HEK293 (cell line): ENCODE measurements around the gene FBXO34.

Source experiments
- CTCF ChIA-PET: fragments of 350-600 bp; formaldehyde crosslinking; extraction: SDS; loops from one replicate; lab custom pipeline; 2021; ENCODE audit warnings: antibody characterized with exemption; lab: Yijun Ruan, JAX
- POLR2A ChIA-PET: fragments of 300-600 bp; formaldehyde crosslinking; extraction: SDS; loops from one replicate; lab custom pipeline; 2020; ENCODE audit warnings: antibody characterized with exemption, inconsistent platforms; lab: Yijun Ruan, JAX
- H3K27ac ChIP-seq: fragments of 200-500 bp; sonication (Bioruptor generic); 2 replicates; pipeline ENCODE4 v1.5.1; 2014; ENCODE audit warnings: low read depth, low read length, control low read depth, inconsistent platforms; ENCODE audit errors: extremely low read depth
- H3K36me3 ChIP-seq, 2 experiments: fragments of 200-500 bp in 1 of 2; sonication (Bioruptor generic) in 1 of 2; 1 replicate in 1 of 2; 2 replicates in 1 of 2; pipeline ENCODE4 v1.5.1; 2014 to 2017; ENCODE audit warnings: inconsistent platforms in 2 of 2, low read length in 2 of 2; ENCODE audit not compliant: control insufficient read depth in 2 of 2, insufficient read depth in 1 of 2
- H3K4me1 ChIP-seq: fragments of 200-500 bp; sonication (Bioruptor generic); 2 replicates; pipeline ENCODE4 v1.5.1; 2014; ENCODE audit warnings: mild to moderate bottlenecking, low read length, inconsistent platforms; ENCODE audit not compliant: control insufficient read depth, insufficient read depth
- H3K4me3 ChIP-seq: 2 replicates; pipeline ENCODE4 v1.5.1; 2011; ENCODE audit warnings: low read depth, mild to moderate bottlenecking, control low read depth, low read length, moderate library complexity
- H3K9me3 ChIP-seq: fragments of 200-500 bp; sonication (Bioruptor generic); 2 replicates; pipeline ENCODE4 v1.5.1; 2014; ENCODE audit warnings: low read depth, low read length, inconsistent platforms; ENCODE audit not compliant: control insufficient read depth, insufficient read depth
- ATF2 ChIP-seq: fragments of 450-650 bp; formaldehyde crosslinking; IDR thresholded peaks from 2 replicates; pipeline ENCODE4 v1.5.1; 2016; ENCODE audit warnings: missing biosample characterization, missing genetic modification characterization, low read depth
- CTCF ChIP-seq: fragments of 450-650 bp; formaldehyde crosslinking; IDR thresholded peaks from 2 replicates; pipeline ENCODE4 v1.5.1; 2016; ENCODE audit warnings: missing biosample characterization, missing genetic modification characterization
- FEZF1 ChIP-seq: fragments of 450-650 bp; formaldehyde crosslinking; IDR thresholded peaks from 2 replicates; pipeline ENCODE4 v1.5.1; 2016; ENCODE audit warnings: missing biosample characterization, missing genetic modification characterization
- OSR2 ChIP-seq: fragments of 450-650 bp; formaldehyde crosslinking; IDR thresholded peaks from 2 replicates; pipeline ENCODE4 v1.5.1; 2016; ENCODE audit warnings: missing biosample characterization, missing genetic modification characterization
- RBAK ChIP-seq: fragments of 450-650 bp; formaldehyde crosslinking; IDR thresholded peaks from 2 replicates; pipeline ENCODE4 v1.5.1; 2016; ENCODE audit warnings: missing biosample characterization, missing genetic modification characterization
- SP7 ChIP-seq: fragments of 450-650 bp; formaldehyde crosslinking; IDR thresholded peaks from 2 replicates; pipeline ENCODE4 v1.5.1; 2016; ENCODE audit warnings: missing biosample characterization, missing genetic modification characterization
- TSHZ1 ChIP-seq: fragments of 450-650 bp; formaldehyde crosslinking; IDR thresholded peaks from 2 replicates; pipeline ENCODE4 v1.5.1; 2016; ENCODE audit warnings: missing biosample characterization, missing genetic modification characterization, borderline replicate concordance
- ZBTB26 ChIP-seq: fragments of 450-650 bp; formaldehyde crosslinking; optimal IDR thresholded peaks from 2 replicates; pipeline ENCODE3; 2016; ENCODE audit warnings: missing biosample characterization, mild to moderate bottlenecking, missing genetic modification characterization
- ZEB2 ChIP-seq: fragments of 450-650 bp; formaldehyde crosslinking; IDR thresholded peaks from 2 replicates; pipeline ENCODE4 v1.5.1; 2016; ENCODE audit warnings: missing biosample characterization, missing genetic modification characterization
- ZNF114 ChIP-seq: fragments of 450-650 bp; formaldehyde crosslinking; IDR thresholded peaks from 2 replicates; pipeline ENCODE4 v1.5.0; 2017; ENCODE audit warnings: missing biosample characterization, missing genetic modification characterization
- ZNF211 ChIP-seq: fragments of 450-650 bp; formaldehyde crosslinking; IDR thresholded peaks from 2 replicates; pipeline ENCODE4 v1.5.1; 2016; ENCODE audit warnings: low read depth, missing biosample characterization, missing genetic modification characterization
- ZNF248 ChIP-seq: fragments of 450-650 bp; formaldehyde crosslinking; IDR thresholded peaks from 2 replicates; pipeline ENCODE4 v1.5.1; 2017; ENCODE audit warnings: missing biosample characterization, missing genetic modification characterization
- ZNF274 ChIP-seq, 2 experiments: fragments of 200-500 bp in 1 of 2; fragments of 450-650 bp in 1 of 2; sonication (Bioruptor generic) in 1 of 2; formaldehyde crosslinking in 1 of 2; IDR thresholded peaks; 2 replicates each; pipeline versions ENCODE4 v1.5.1 to v1.6.1; 2014 to 2016; ENCODE audit warnings: borderline replicate concordance in 1 of 2, inconsistent platforms in 1 of 2, low read length in 1 of 2, missing biosample characterization in 1 of 2, missing genetic modification characterization in 1 of 2
- ZNF398 ChIP-seq: fragments of 450-650 bp; formaldehyde crosslinking; IDR thresholded peaks from 2 replicates; pipeline ENCODE4 v1.5.1; 2017; ENCODE audit warnings: missing biosample characterization, missing genetic modification characterization
- ZNF426 ChIP-seq: fragments of 450-650 bp; formaldehyde crosslinking; IDR thresholded peaks from 2 replicates; pipeline ENCODE4 v1.5.1; 2017; ENCODE audit warnings: missing biosample characterization, missing genetic modification characterization, mild to moderate bottlenecking, inconsistent platforms, moderate library complexity
- ZNF501 ChIP-seq: fragments of 450-650 bp; formaldehyde crosslinking; IDR thresholded peaks from 2 replicates; pipeline ENCODE4 v1.5.1; 2016; ENCODE audit warnings: missing biosample characterization, missing genetic modification characterization
- ZNF571 ChIP-seq: fragments of 450-650 bp; formaldehyde crosslinking; IDR thresholded peaks from 2 replicates; pipeline ENCODE4 v1.5.0; 2017; ENCODE audit warnings: missing biosample characterization, missing genetic modification characterization
- ZNF624 ChIP-seq: fragments of 450-650 bp; formaldehyde crosslinking; IDR thresholded peaks from 2 replicates; pipeline ENCODE4 v1.5.1; 2017; ENCODE audit warnings: missing biosample characterization, missing genetic modification characterization
- ZNF629 ChIP-seq: fragments of 450-650 bp; formaldehyde crosslinking; IDR thresholded peaks from 2 replicates; pipeline ENCODE4 v1.5.1; 2017; ENCODE audit warnings: missing biosample characterization, missing genetic modification characterization
- ZNF664 ChIP-seq: fragments of 450-650 bp; formaldehyde crosslinking; IDR thresholded peaks from 2 replicates; pipeline ENCODE4 v1.5.1; 2016; ENCODE audit warnings: missing biosample characterization, missing genetic modification characterization
- ZNF791 ChIP-seq: fragments of 450-650 bp; formaldehyde crosslinking; IDR thresholded peaks from 2 replicates; pipeline ENCODE4 v1.5.1; 2016; ENCODE audit warnings: missing biosample characterization, missing genetic modification characterization
- ZNF843 ChIP-seq: fragments of 450-650 bp; formaldehyde crosslinking; IDR thresholded peaks from 2 replicates; pipeline ENCODE4 v1.5.1; 2016; ENCODE audit warnings: missing biosample characterization, missing genetic modification characterization
- ZSCAN23 ChIP-seq: fragments of 450-650 bp; formaldehyde crosslinking; IDR thresholded peaks from 2 replicates; pipeline ENCODE4 v1.5.1; 2016; ENCODE audit warnings: missing biosample characterization, missing genetic modification characterization
- ZXDB ChIP-seq: fragments of 450-650 bp; formaldehyde crosslinking; IDR thresholded peaks from 2 replicates; pipeline ENCODE4 v1.5.1; 2016; ENCODE audit warnings: missing biosample characterization, missing genetic modification characterization
- TF ChIP-seq, protein P1 (sequence below): fragments of 450-650 bp; formaldehyde crosslinking; IDR thresholded peaks from 2 replicates; pipeline ENCODE4 v1.5.1; 2016; ENCODE audit warnings: missing biosample characterization, missing genetic modification characterization

FBXO34 gene

DNA sequence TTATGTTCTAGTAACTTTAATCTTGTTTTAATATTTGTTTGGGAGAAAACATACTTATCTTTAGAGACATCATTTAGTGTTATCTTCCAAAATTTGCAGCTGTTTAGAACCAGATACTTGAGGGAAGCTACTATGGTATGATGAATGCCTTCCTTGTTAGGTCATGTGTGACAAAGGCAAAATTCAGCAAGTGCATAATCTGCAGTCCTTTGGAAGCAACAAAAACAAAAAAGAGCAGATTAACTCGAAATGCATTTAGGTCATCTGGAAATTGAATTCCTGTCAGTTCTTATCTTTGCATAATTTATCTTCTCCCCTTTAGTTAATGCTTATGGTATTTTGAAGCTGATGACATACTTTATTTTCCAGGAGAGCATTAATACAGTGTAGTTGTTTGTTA, 3.5 kb downstream of the FBXO34 start (continued):
- peak; percentile 22; the same call in 1 of the 2 replicates for TF ChIP-seq OSR2
- TF ChIP-seq ZEB2 (tag by site-specific recombination): 0 out of 2 replicates have a peak, but pooled peaks have one; percentile 30
- TF ChIP-seq FEZF1 (tag by site-specific recombination): peak; percentile 81
- TF ChIP-seq ATF2: 0 out of 2 replicates have a peak, but pooled peaks have one; percentile 8
- no peak for TF ChIP-seq CTCF
- peak; percentile 38 for TF ChIP-seq ZNF398 (tag by site-specific recombination)
- peak; percentile 68 for TF ChIP-seq ZXDB (tag by site-specific recombination)
- TF ChIP-seq SP7 (tag by site-specific recombination): peak; percentile 65
- TF ChIP-seq ZSCAN23: no peak

GRCh38 chr14:55276736-55277135, 5.5 kb downstream of the FBXO34 start:
- CTCF ChIA-PET: interaction anchor here (2.0 kb wide), 1 partner anchor 78 kb away, joined by 8 read pairs; no protein-coding TSS in a partner anchor
- POLR2A ChIA-PET: no interaction called here
- Histone ChIP-seq H3K9me3 (no peaks in the 10 kb centered on the region), H3K36me3 (peaks cover 0 to 3% of the 10 kb centered on the region in 2 experiments; a peak in 2 of 3 replicates), H3K27ac (no peak overlapping the region), H3K4me1 (peaks cover 12% of the 10 kb centered on the region), H3K4me3 (no peak overlapping the region)
- no peak for TF ChIP-seq ZNF501 (tag by site-specific recombination)
- TF ChIP-seq TSHZ1 (tag by site-specific recombination): no peak
- TF ChIP-seq ZNF248 (tag by site-specific recombination): no peak
- no peak for TF ChIP-seq ZNF624 (tag by site-specific recombination)
- TF ChIP-seq ZNF843 (tag by site-specific recombination): no peak
- no peak for TF ChIP-seq ZBTB26
- TF ChIP-seq ZNF211: no peak
- no peak for TF ChIP-seq ZNF114 (tag by site-specific recombination)
- no peak for TF ChIP-seq RBAK (tag by site-specific recombination)
- TF ChIP-seq ZNF274 (IDR thresholded peaks at IDR 0.05; ENCODE audit: low read length): no peak
- no peak for TF ChIP-seq ZNF274 (tag by site-specific recombination; IDR thresholded peaks at IDR 0.05; ENCODE audit: borderline replicate concordance)
- TF ChIP-seq ZNF629 (tag by site-specific recombination): no peak
- TF ChIP-seq ZNF791 (tag by site-specific recombination): no peak
- TF ChIP-seq ZNF426 (tag by site-specific recombination): no peak
- no peak for TF ChIP-seq ZNF571
- TF ChIP-seq ZNF664 (tag by site-specific recombination): no peak
- TF ChIP-seq, protein P1, sequence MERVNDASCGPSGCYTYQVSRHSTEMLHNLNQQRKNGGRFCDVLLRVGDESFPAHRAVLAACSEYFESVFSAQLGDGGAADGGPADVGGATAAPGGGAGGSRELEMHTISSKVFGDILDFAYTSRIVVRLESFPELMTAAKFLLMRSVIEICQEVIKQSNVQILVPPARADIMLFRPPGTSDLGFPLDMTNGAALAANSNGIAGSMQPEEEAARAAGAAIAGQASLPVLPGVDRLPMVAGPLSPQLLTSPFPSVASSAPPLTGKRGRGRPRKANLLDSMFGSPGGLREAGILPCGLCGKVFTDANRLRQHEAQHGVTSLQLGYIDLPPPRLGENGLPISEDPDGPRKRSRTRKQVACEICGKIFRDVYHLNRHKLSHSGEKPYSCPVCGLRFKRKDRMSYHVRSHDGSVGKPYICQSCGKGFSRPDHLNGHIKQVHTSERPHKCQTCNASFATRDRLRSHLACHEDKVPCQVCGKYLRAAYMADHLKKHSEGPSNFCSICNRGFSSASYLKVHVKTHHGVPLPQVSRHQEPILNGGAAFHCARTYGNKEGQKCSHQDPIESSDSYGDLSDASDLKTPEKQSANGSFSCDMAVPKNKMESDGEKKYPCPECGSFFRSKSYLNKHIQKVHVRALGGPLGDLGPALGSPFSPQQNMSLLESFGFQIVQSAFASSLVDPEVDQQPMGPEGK (tag by site-specific recombination): no peak
- TF ChIP-seq, all 188 proteins: peak for 0
